ENCODE results near the gene TMEM87B.

The TMEM87B gene

DNA sequence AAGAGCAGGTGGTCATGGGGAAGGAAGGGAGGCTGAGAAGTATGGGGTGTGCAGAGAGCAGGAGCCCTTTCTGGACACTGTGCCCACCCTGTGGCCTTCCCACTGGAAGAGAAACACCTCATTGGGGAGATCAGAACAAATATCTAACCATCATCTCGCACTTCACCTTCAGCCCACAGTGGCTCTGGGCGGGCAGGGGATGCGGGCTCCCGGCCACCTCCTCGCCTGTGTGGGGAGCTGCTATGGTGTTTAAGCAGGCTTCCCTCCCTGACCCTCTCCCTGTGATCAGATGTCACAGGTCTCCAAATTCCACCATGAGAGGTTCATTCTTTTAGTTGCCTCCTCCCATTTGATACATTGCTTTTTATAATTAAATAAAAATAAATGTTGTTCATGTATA, 88.1 kb downstream of the TMEM87B start:
- H3K27ac ChIP-seq (ENCODE audit: low read depth, low read length) = no peak overlapping the region
- H3K4me3 ChIP-seq (ENCODE audit: low read depth in 1 of 5, low read length in 5 of 5) = no peak overlapping the region
- no peaks in the 10 kb centered on the region for H3K36me3 ChIP-seq (ENCODE audit: control insufficient read depth in 5 of 5, insufficient read depth in 5 of 5, low read length in 5 of 5)
- no peak overlapping the region for H3K9ac ChIP-seq (ENCODE audit: low read length in 5 of 5)
- H3K9me3 ChIP-seq (ENCODE audit: control insufficient read depth in 5 of 5, low read length in 5 of 5) = no peaks in the 10 kb centered on the region
- H3K27me3 ChIP-seq (ENCODE audit: control insufficient read depth in 5 of 5, insufficient read depth in 4 of 5, low read length in 5 of 5) = peaks cover 0 to 3% (median under 1%) of the 10 kb centered on the region in 5 donors
- peaks cover 0 to 19% (median 16%) of the 10 kb centered on the region in 5 donors for H3K4me1 ChIP-seq (ENCODE audit: control insufficient read depth in 5 of 5, insufficient read depth in 5 of 5, low read length in 5 of 5)

DNA sequence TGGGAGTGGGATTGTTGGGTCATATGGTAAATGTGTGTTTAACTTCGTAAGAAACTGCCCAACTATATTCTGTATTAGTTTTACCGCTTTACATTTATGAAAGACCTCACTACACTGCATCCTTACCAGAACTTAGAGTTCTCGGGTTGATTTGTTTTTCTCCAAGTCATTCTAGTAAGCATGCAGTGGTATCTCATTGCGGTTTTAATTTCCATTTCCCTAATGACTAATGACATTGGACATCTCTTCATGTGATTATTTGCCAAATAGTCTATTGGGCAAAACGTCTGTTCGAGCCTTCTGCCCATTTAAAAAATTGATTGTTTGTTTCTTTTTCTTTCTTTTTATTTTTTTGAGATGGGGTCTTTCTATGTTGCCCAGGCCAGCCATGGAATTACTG, 89.9 kb downstream of the TMEM87B start:
- Histone ChIP-seq H3K36me3 (ENCODE audit: control insufficient read depth in 5 of 5, insufficient read depth in 5 of 5, low read length in 5 of 5) (no peaks in the 10 kb centered on the region), H3K9ac (ENCODE audit: low read length in 5 of 5) (no peak overlapping the region), H3K9me3 (ENCODE audit: control insufficient read depth in 5 of 5, low read length in 5 of 5) (peaks cover 0 to 3% (median 0%) of the 10 kb centered on the region in 5 donors), H3K27ac (ENCODE audit: low read depth, low read length) (no peak overlapping the region), H3K27me3 (ENCODE audit: control insufficient read depth in 5 of 5, insufficient read depth in 4 of 5, low read length in 5 of 5) (peaks cover 0 to 3% (median 0%) of the 10 kb centered on the region in 5 donors), H3K4me3 (ENCODE audit: low read depth in 1 of 5, low read length in 5 of 5) (no peak overlapping the region), H3K4me1 (ENCODE audit: control insufficient read depth in 5 of 5, insufficient read depth in 5 of 5, low read length in 5 of 5) (peaks cover 0 to 37% (median 32%) of the 10 kb centered on the region in 5 donors)

DNA sequence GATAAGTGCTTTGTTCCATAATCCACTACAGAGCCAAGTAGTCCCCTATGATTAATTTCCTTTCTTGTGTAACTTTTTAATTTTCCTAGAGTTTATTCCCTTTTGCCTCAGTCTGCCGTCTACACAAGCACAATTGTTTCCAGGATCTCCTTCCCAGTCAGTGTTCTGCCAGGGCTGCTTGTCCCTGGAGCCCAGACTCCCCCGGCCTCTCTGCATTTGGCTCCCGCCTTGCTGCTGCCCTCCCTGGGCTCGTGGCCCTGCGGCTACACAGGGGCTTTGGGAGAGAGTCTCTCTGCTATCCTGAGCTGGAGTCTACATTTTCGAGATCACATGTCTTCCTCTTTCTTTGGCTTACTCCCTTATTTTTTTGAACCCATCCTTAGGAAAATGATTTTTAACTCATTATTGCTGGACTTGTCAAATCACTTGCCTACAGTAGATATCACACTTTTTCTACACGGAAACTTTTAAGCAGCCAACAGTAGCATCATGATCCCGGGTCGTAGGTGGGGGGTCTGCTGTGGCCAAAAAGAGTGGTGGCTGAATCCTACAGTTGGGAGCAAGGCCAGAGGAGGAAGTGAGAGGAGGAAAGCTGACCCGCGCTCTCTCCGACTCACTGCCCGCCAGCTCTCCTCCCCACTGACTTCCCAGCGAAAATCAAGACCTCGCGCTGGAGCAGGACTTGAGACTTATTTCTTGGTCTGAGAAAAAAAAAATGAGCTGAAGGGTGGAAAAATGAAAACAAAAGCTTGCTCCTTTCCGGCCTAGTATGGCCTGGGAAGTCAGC, 92.5 kb downstream of the TMEM87B start:
- Histone ChIP-seq H3K36me3 (ENCODE audit: control insufficient read depth in 5 of 5, insufficient read depth in 5 of 5, low read length in 5 of 5) (no peaks in the 10 kb centered on the region), H3K27ac (ENCODE audit: low read depth, low read length) (peak overlapping the region; percentile 51), H3K4me1 (ENCODE audit: control insufficient read depth in 5 of 5, insufficient read depth in 5 of 5, low read length in 5 of 5) (peaks cover 0 to 42% (median 39%) of the 10 kb centered on the region in 5 donors), H3K4me3 (ENCODE audit: low read depth in 1 of 5, low read length in 5 of 5) (no peak overlapping the region), H3K27me3 (ENCODE audit: control insufficient read depth in 5 of 5, insufficient read depth in 4 of 5, low read length in 5 of 5) (no peaks in the 10 kb centered on the region), H3K9ac (ENCODE audit: low read length in 5 of 5) (peak overlapping the region in 1 of 5 donors; percentile 11), H3K9me3 (ENCODE audit: control insufficient read depth in 5 of 5, low read length in 5 of 5) (peaks cover 0 to 3% (median 0%) of the 10 kb centered on the region in 5 donors)

DNA sequence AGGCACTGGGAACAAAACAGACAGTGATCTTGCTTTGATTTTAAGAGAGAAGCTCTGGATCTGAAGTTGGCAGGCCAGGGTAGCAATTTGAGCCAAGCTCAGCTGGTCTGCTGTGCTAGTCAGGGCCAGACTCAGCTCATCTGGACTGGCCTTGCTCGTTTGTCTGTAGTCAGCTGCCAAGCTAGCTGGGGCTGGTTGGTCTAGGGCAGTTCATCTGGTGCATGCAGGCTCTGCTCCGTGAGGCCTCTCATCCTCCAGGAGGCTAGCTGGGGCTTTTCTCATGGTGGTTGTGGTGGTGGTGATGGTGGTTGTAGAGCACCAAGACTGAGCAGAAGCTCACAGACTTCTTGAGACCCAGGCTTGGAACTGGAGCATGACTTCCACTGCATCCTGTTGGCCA, 93.4 kb downstream of the TMEM87B start:
- peak overlapping the region; percentile 51 for H3K27ac ChIP-seq (ENCODE audit: low read depth, low read length)
- H3K27me3 ChIP-seq (ENCODE audit: control insufficient read depth in 5 of 5, insufficient read depth in 4 of 5, low read length in 5 of 5) = no peaks in the 10 kb centered on the region
- H3K9ac ChIP-seq (ENCODE audit: low read length in 5 of 5) = no peak overlapping the region
- H3K4me3 ChIP-seq (ENCODE audit: low read depth in 1 of 5, low read length in 5 of 5) = no peak overlapping the region
- H3K36me3 ChIP-seq (ENCODE audit: control insufficient read depth in 5 of 5, insufficient read depth in 5 of 5, low read length in 5 of 5) = no peaks in the 10 kb centered on the region
- H3K9me3 ChIP-seq (ENCODE audit: control insufficient read depth in 5 of 5, low read length in 5 of 5) = peaks cover 0 to 3% (median 0%) of the 10 kb centered on the region in 5 donors
- H3K4me1 ChIP-seq (ENCODE audit: control insufficient read depth in 5 of 5, insufficient read depth in 5 of 5, low read length in 5 of 5) = peaks cover 2 to 45% (median 42%) of the 10 kb centered on the region in 5 donors

DNA sequence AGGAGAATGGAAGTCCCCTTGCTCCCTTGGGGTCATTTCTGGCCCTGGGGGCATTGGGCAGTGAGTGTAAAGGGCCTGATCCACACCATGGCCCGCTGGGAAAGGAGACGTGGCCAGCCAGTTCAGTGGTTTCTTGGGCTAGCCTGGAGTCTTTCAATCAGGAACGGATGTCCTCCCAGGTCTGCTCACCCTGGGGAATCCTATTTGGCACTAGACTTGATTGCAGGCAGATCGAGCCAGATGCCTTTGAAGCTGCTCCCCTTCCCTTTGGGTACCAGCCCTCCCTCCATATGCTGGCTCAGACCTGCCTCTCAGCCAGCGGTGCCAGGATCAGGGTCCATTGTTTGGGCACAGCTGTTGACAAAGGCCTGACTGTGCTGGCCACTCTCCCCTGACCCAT, 94.1 kb downstream of the TMEM87B start:
- Histone ChIP-seq H3K9ac (ENCODE audit: low read length in 5 of 5) (no peak overlapping the region), H3K27me3 (ENCODE audit: control insufficient read depth in 5 of 5, insufficient read depth in 4 of 5, low read length in 5 of 5) (no peaks in the 10 kb centered on the region), H3K4me3 (ENCODE audit: low read depth in 1 of 5, low read length in 5 of 5) (no peak overlapping the region), H3K9me3 (ENCODE audit: control insufficient read depth in 5 of 5, low read length in 5 of 5) (peaks cover 0 to 3% (median 0%) of the 10 kb centered on the region in 5 donors), H3K27ac (ENCODE audit: low read depth, low read length) (peak overlapping the region; percentile 66), H3K36me3 (ENCODE audit: control insufficient read depth in 5 of 5, insufficient read depth in 5 of 5, low read length in 5 of 5) (no peaks in the 10 kb centered on the region), H3K4me1 (ENCODE audit: control insufficient read depth in 5 of 5, insufficient read depth in 5 of 5, low read length in 5 of 5) (peaks cover 2 to 47% (median 42%) of the 10 kb centered on the region in 5 donors)

DNA sequence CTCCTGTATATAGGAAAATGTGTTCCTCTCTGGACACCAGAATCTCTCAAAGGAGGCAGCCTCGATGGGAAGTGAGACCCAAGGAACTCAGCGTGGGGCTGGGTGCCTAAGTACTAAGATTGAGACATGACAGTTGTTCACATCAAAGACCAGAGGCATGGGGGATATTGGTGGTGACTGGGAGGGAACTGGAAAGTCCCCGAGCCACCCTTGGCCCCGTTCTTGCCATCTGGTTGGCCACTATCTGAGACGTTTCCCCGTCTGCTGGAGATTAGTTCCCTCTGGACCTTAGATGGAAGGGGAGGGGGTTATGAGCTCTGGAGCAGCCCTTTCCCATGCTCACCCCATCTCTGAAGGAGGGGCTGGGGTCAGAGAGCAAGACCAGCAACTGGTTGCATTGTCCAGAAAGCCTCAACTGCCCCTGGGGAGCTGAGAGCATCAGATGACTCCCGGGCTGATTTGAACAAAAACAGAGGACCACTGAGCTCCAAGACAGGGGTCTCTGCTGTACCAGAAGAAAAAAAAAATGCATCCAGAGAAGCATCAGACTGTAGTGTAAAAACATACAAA, 94.9 kb downstream of the TMEM87B start:
- H3K9ac ChIP-seq (ENCODE audit: low read length in 5 of 5) = peak overlapping the region in 1 of 5 donors; percentile 8
- no peaks in the 10 kb centered on the region for H3K36me3 ChIP-seq (ENCODE audit: control insufficient read depth in 5 of 5, insufficient read depth in 5 of 5, low read length in 5 of 5)
- H3K4me1 ChIP-seq (ENCODE audit: control insufficient read depth in 5 of 5, insufficient read depth in 5 of 5, low read length in 5 of 5) = peaks cover 2 to 47% (median 42%) of the 10 kb centered on the region in 5 donors
- H3K9me3 ChIP-seq (ENCODE audit: control insufficient read depth in 5 of 5, low read length in 5 of 5) = peaks cover 0 to 3% (median 0%) of the 10 kb centered on the region in 5 donors
- no peaks in the 10 kb centered on the region for H3K27me3 ChIP-seq (ENCODE audit: control insufficient read depth in 5 of 5, insufficient read depth in 4 of 5, low read length in 5 of 5)
- H3K27ac ChIP-seq (ENCODE audit: low read depth, low read length) = peak overlapping the region; percentile 66
- H3K4me3 ChIP-seq (ENCODE audit: low read depth in 1 of 5, low read length in 5 of 5) = no peak overlapping the region

DNA sequence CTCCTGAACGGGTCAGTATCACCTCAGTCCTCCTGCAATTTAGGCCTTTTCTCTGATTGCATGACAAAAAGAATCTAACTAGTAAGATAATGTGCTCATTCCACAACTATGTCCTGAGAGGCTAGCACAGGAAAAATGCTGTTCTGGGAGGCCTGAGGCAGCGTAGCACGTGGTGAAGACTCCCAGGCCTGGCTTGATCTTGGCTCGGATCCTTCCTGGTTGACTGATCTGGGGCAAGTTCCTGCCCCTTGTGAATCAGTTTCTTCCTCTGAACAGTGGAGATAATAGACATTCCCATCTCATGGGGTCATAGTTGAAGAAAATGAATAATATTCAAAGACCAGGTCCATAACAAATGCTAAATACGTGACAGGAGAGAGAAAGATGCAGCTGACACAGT, 95.4 kb downstream of the TMEM87B start:
- no peak overlapping the region for H3K4me3 ChIP-seq (ENCODE audit: low read depth in 1 of 5, low read length in 5 of 5)
- peak overlapping the region in 1 of 5 donors; percentile 8 for H3K9ac ChIP-seq (ENCODE audit: low read length in 5 of 5)
- H3K9me3 ChIP-seq (ENCODE audit: control insufficient read depth in 5 of 5, low read length in 5 of 5) = peaks cover 0 to 3% (median 0%) of the 10 kb centered on the region in 5 donors
- no peaks in the 10 kb centered on the region for H3K27me3 ChIP-seq (ENCODE audit: control insufficient read depth in 5 of 5, insufficient read depth in 4 of 5, low read length in 5 of 5)
- H3K27ac ChIP-seq (ENCODE audit: low read depth, low read length) = peak overlapping the region; percentile 66
- H3K4me1 ChIP-seq (ENCODE audit: control insufficient read depth in 5 of 5, insufficient read depth in 5 of 5, low read length in 5 of 5) = peaks cover 2 to 49% (median 42%) of the 10 kb centered on the region in 5 donors
- no peaks in the 10 kb centered on the region for H3K36me3 ChIP-seq (ENCODE audit: control insufficient read depth in 5 of 5, insufficient read depth in 5 of 5, low read length in 5 of 5)

DNA sequence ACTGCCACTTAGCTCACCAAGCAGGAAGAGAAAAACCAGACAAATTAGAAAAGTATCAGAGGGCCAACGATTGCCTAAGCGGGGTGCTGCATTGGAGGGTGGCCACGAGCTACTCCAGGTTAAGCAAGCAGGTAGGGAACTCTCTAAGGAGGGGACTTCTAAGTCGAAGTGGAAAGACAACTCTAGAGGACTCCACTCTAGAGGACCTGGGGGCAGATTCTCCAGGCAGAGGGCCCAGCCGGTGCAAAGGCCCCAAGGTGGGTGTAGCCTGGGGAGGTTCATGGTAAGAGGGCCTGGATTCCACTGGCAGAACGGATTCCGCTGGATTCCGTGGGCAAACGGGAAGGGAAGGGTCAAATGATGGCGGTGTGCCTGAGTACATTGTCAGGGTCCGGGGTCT, 95.8 kb downstream of the TMEM87B start:
- Histone ChIP-seq H3K4me3 (ENCODE audit: low read depth in 1 of 5, low read length in 5 of 5) (no peak overlapping the region), H3K4me1 (ENCODE audit: control insufficient read depth in 5 of 5, insufficient read depth in 5 of 5, low read length in 5 of 5) (peaks cover 4 to 53% (median 45%) of the 10 kb centered on the region in 5 donors), H3K27me3 (ENCODE audit: control insufficient read depth in 5 of 5, insufficient read depth in 4 of 5, low read length in 5 of 5) (no peaks in the 10 kb centered on the region), H3K36me3 (ENCODE audit: control insufficient read depth in 5 of 5, insufficient read depth in 5 of 5, low read length in 5 of 5) (no peaks in the 10 kb centered on the region), H3K9ac (ENCODE audit: low read length in 5 of 5) (no peak overlapping the region), H3K9me3 (ENCODE audit: control insufficient read depth in 5 of 5, low read length in 5 of 5) (peaks cover 0 to 3% (median 0%) of the 10 kb centered on the region in 5 donors), H3K27ac (ENCODE audit: low read depth, low read length) (peak overlapping the region; percentile 66)

DNA sequence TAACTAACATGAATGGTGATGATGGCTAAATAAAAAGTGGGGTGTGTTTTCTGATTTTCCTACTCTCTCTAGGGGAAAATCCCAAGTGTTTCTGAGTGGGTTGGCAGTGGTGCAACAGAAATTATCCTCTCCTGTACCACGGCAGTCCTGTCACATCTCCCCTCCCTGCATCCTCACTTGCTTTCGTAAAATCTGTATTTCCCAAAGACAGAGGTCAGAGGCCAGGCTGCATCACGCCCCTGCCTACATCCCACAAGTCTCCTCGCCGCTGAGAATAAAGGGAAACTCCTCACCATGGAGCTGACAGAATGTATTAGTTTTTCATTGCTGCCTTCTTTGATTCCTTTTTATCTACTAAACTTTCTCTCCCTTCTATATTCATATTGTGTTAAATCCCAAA, 96.2 kb downstream of the TMEM87B start:
- H3K4me3 ChIP-seq (ENCODE audit: low read depth in 1 of 5, low read length in 5 of 5) = no peak overlapping the region
- no peak overlapping the region for H3K9ac ChIP-seq (ENCODE audit: low read length in 5 of 5)
- H3K36me3 ChIP-seq (ENCODE audit: control insufficient read depth in 5 of 5, insufficient read depth in 5 of 5, low read length in 5 of 5) = no peaks in the 10 kb centered on the region
- H3K4me1 ChIP-seq (ENCODE audit: control insufficient read depth in 5 of 5, insufficient read depth in 5 of 5, low read length in 5 of 5) = peaks cover 4 to 57% (median 50%) of the 10 kb centered on the region in 5 donors
- H3K27ac ChIP-seq (ENCODE audit: low read depth, low read length) = peak overlapping the region; percentile 66
- H3K27me3 ChIP-seq (ENCODE audit: control insufficient read depth in 5 of 5, insufficient read depth in 4 of 5, low read length in 5 of 5) = no peaks in the 10 kb centered on the region
- peaks cover 0 to 3% (median 0%) of the 10 kb centered on the region in 5 donors for H3K9me3 ChIP-seq (ENCODE audit: control insufficient read depth in 5 of 5, low read length in 5 of 5)

All from subcutaneous abdominal adipose tissue (tissue), 5 donors.